Mesenchymal stem cell (in vitro differentiated cells and primary cell): ENCODE measurements around the gene GPR152.

Experiments used
- DNase-seq: peaks from one replicate; pipeline ENCODE4 v3.0.0-alpha.2; 2013
- H2AFZ ChIP-seq: one replicate; pipeline ENCODE4 v1.6.1; 2013; ENCODE audit warnings: low read depth, mild to moderate bottlenecking, control low read depth, inconsistent platforms, low read length, moderate library complexity
- H2AK5ac ChIP-seq: 2 replicates; pipeline ENCODE4 v1.6.1; 2013; ENCODE audit warnings: low read length, moderate library complexity, mild to moderate bottlenecking, inconsistent platforms; ENCODE audit not compliant: severe bottlenecking
- H2BK120ac ChIP-seq: one replicate; pipeline ENCODE4 v1.6.1; 2013; ENCODE audit warnings: low read depth, mild to moderate bottlenecking, inconsistent platforms, low read length, moderate library complexity
- H2BK12ac ChIP-seq, 2 experiments: one replicate each; pipeline ENCODE4 v1.6.1; 2013; ENCODE audit warnings: inconsistent platforms in 2 of 2, low read length in 2 of 2, mild to moderate bottlenecking in 2 of 2, moderate library complexity in 2 of 2, control low read depth in 1 of 2
- H2BK15ac ChIP-seq: one replicate; pipeline ENCODE4 v1.6.1; 2013; ENCODE audit warnings: mild to moderate bottlenecking, low read depth, inconsistent platforms; ENCODE audit not compliant: poor library complexity, severe bottlenecking
- H2BK5ac ChIP-seq: 2 replicates; pipeline ENCODE4 v1.6.1; 2013; ENCODE audit warnings: low read depth, mild to moderate bottlenecking, low read length, control low read depth, inconsistent platforms; ENCODE audit not compliant: poor library complexity, severe bottlenecking
- H3K14ac ChIP-seq, 2 experiments: one replicate each; pipeline ENCODE4 v1.6.1; 2013; ENCODE audit warnings: inconsistent platforms in 2 of 2, low read length in 2 of 2, control low read depth in 1 of 2, mild to moderate bottlenecking in 1 of 2, moderate library complexity in 1 of 2
- H3K18ac ChIP-seq, 2 experiments: one replicate each; pipeline ENCODE4 v1.6.1; 2013; ENCODE audit warnings: inconsistent platforms in 2 of 2, low read length in 2 of 2, control low read depth in 1 of 2, low read depth in 1 of 2, mild to moderate bottlenecking in 1 of 2
- H3K23ac ChIP-seq, 2 experiments: one replicate each; pipeline ENCODE4 v1.6.1; 2013; ENCODE audit warnings: inconsistent platforms in 2 of 2, low read length in 2 of 2, mild to moderate bottlenecking in 2 of 2, moderate library complexity in 2 of 2, control low read depth in 1 of 2
- H3K27ac ChIP-seq: 2 replicates; pipeline ENCODE4 v1.5.1; 2013; ENCODE audit warnings: mild to moderate bottlenecking, moderate library complexity, low read length, control low read depth, inconsistent platforms; ENCODE audit not compliant: poor library complexity, severe bottlenecking
- H3K27me3 ChIP-seq, 2 experiments: 2 replicates each; pipeline versions ENCODE4 v1.6.1 to v1.7.0; 2013; ENCODE audit warnings: low read length in 2 of 2, mild to moderate bottlenecking in 2 of 2, moderate library complexity in 2 of 2, control low read depth in 1 of 2, inconsistent platforms in 1 of 2; ENCODE audit not compliant: control insufficient read depth in 1 of 2, insufficient read depth in 1 of 2
- H3K36me3 ChIP-seq, 2 experiments: 2 replicates each; pipeline versions ENCODE4 v1.6.1 to v1.7.0; 2013; ENCODE audit warnings: low read length in 2 of 2, control low read depth in 1 of 2, inconsistent platforms in 1 of 2, low read depth in 1 of 2, mild to moderate bottlenecking in 1 of 2; ENCODE audit not compliant: insufficient read depth in 2 of 2, control insufficient read depth in 1 of 2
- H3K4ac ChIP-seq, 2 experiments: one replicate each; pipeline ENCODE4 v1.6.1; 2013; ENCODE audit warnings: inconsistent platforms in 2 of 2, low read length in 2 of 2, mild to moderate bottlenecking in 2 of 2, moderate library complexity in 2 of 2, control low read depth in 1 of 2, low read depth in 1 of 2
- H3K4me1 ChIP-seq: 2 replicates; pipeline ENCODE4 v1.6.1; 2013; ENCODE audit warnings: low read depth, low read length, control low read depth; ENCODE audit not compliant: control insufficient read depth, insufficient read depth
- H3K4me2 ChIP-seq: 2 replicates; pipeline ENCODE4 v1.6.1; 2013; ENCODE audit warnings: low read length, mild to moderate bottlenecking, inconsistent platforms; ENCODE audit not compliant: poor library complexity, severe bottlenecking
- H3K4me3 ChIP-seq, 2 experiments: 2 replicates each; pipeline versions ENCODE4 v1.5.1 to v1.7.0; 2013; ENCODE audit warnings: low read length in 2 of 2, mild to moderate bottlenecking in 2 of 2, control low read depth in 1 of 2, low read depth in 1 of 2; ENCODE audit not compliant: insufficient read depth in 1 of 2
- H3K79me1 ChIP-seq: replicated peaks from 2 replicates; pipeline ENCODE4 v1.6.1; 2013; ENCODE audit warnings: mild to moderate bottlenecking, control low read depth, low read length, inconsistent platforms; ENCODE audit not compliant: poor library complexity, severe bottlenecking
- H3K9ac ChIP-seq: 2 replicates; pipeline ENCODE4 v1.7.0; 2013; ENCODE audit warnings: mild to moderate bottlenecking, low read length, moderate library complexity
- H3K9me3 ChIP-seq: 2 replicates; pipeline ENCODE4 v1.7.0; 2013; ENCODE audit warnings: mild to moderate bottlenecking, low read length; ENCODE audit not compliant: control insufficient read depth
- H4K8ac ChIP-seq: one replicate; pipeline ENCODE4 v1.6.1; 2013; ENCODE audit warnings: inconsistent platforms, mild to moderate bottlenecking, low read length, moderate library complexity
- H4K91ac ChIP-seq: one replicate; pipeline ENCODE4 v1.6.1; 2013; ENCODE audit warnings: mild to moderate bottlenecking, low read length, inconsistent platforms
- WGBS: methylation state at CpG from one replicate; pipeline ENCODE4 v1.1.7; 2013; ENCODE audit warnings: mixed read lengths; 5-methylcytosine and 5-hydroxymethylcytosine counted together

The GPR152 gene

DNA sequence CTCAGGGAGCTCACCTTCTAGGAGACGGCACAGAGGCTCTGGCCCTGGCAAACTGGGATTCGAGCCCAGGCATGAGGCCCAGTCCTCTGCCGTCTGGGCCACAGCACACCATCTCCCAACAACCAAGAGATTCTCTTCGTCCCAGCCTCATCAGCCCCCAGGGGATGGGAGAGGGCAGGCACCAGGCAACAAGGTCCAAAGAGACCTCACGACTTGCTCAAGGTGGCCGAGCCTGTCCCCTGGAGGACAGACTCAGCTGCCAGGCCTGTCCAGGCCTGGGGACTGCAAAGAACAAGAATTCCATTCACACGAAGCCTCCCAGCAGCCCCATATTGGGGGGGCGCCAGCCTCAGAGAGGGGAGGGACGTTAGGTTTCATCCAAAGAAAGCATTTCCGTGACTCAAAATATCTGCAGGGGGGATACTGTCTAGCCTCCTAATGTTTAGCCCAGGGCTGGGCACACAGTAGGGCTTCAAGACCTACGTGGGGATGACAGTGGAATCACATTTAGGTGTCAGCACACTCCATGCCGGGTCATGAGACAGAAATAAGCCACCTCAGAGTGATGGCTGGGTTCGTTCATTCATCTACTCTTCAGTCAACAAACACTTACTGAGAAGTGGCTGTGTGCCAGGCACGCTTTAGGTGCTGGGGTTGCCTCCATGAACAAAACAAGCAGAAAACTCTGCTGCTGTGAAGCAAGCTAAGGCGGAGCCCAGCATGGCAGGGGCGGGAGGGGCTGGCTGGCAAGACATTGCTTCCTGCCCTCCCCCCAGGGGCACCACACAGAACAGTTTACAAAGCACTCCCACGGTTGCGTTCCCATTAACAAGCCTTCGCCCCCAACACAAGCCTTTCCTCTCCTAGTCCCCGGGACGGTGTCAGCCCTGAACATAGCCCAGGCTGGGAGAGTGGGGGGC lies 35.9 kb downstream of the GPR152 start:
- Histone ChIP-seq H3K4me3 (no peak overlapping the region), H2AK5ac (no peak overlapping the region)

DNA sequence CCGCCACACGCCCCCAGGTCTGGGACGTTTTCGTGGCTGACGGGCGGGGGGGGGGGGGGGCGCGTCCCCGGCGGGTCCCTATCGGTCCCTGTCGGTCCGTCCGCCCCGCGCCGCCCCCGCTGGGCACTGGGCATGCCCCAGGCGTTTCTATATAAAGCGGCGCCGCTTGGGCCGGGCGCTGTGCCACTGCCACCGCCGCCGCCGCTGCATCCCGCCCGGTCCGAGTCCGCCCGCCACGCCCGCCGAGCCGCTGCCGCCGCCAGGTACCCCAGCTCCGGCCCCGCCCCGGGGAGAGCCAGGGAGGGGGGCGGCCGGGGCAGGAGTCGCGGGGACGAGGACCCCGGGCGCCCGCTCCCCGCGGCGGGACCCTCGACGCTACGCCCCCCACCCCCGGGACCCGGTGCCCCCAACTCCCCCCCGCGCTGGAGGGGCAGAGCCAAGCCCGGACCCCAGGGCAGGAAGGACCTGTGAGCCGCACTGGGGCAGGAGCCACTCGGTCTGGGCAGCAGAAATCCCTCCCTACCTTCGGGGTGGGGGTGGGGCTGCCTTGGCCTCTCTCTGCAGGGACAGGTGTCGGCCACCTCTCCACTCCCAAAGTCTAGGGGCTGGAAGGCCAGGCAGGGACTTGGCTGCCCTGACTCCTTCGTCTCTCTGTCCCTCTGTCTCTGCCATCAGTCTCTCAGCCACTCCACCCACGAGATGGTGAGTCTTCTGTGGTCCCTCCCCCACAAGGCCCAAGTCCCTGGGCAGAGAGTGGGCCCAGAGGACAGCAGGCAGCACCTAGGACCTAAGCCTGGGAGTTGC lies 36.8 kb downstream of the GPR152 start, which contains the start of gene CARNS1:
Gene CARNS1 (plus strand): TSS at position 178 of the 804 bp plus-strand sequence. CDS start 522 bp downstream, at position 700.
- no peak within 1 kb of the TSS for H2BK15ac ChIP-seq
- no peak within 1 kb of the TSS for H3K14ac ChIP-seq
- no peaks in the 10 kb centered on the region for H3K9me3 ChIP-seq
- no peak within 1 kb of the TSS for H2BK5ac ChIP-seq
- H2BK120ac ChIP-seq, result no peak within 1 kb of the TSS
- peaks cover 32 to 54% of the 10 kb centered on the region in 2 experiments for H3K27me3 ChIP-seq
- H4K91ac ChIP-seq, result no peak within 1 kb of the TSS
- peaks cover 8% of the 10 kb centered on the region for H3K79me1 ChIP-seq
- no peak within 1 kb of the TSS for H3K9ac ChIP-seq
- H3K18ac ChIP-seq, result no peak within 1 kb of the TSS
- no peak within 1 kb of the TSS for H2BK12ac ChIP-seq
- peaks cover 48% of the 10 kb centered on the region for H3K4me1 ChIP-seq
- H2AK5ac ChIP-seq, result no peak within 1 kb of the TSS
- peak within 1 kb of the TSS in 1 of 2 experiments; percentile 35 for H3K4me3 ChIP-seq
- no peak within 1 kb of the TSS for H2AFZ ChIP-seq
- DNase-seq, result no peak
- H3K4ac ChIP-seq, result no peak within 1 kb of the TSS
- H3K23ac ChIP-seq, result no peak within 1 kb of the TSS
- H3K4me2 ChIP-seq, result peak within 1 kb of the TSS; percentile 48
- peaks cover 0 to 4% of the 10 kb centered on the region in 2 experiments for H3K36me3 ChIP-seq
- WGBS, result 13% methylated on average over 50 of the region's 67 CpGs
- H3K27ac ChIP-seq, result no peak within 1 kb of the TSS
- no peak within 1 kb of the TSS for H4K8ac ChIP-seq

More for the DNA sequence above, 35.9 kb downstream of the GPR152 start:
- Histone ChIP-seq H2BK12ac (no peak overlapping the region), H3K4me2 (no peak overlapping the region), H2BK15ac (no peak overlapping the region), H3K4me1 (peaks cover 53% of the 10 kb centered on the region), H2BK5ac (no peak overlapping the region), H3K4ac (no peak overlapping the region), H4K91ac (no peak overlapping the region), H4K8ac (no peak overlapping the region), H3K9me3 (no peaks in the 10 kb centered on the region), H3K9ac (no peak overlapping the region), H3K79me1 (peaks cover 8% of the 10 kb centered on the region), H3K36me3 (peaks cover 0 to 4% of the 10 kb centered on the region in 2 experiments), H3K27ac (no peak overlapping the region), H2AFZ (no peak overlapping the region), H3K27me3 (peaks cover 22 to 44% of the 10 kb centered on the region in 2 experiments), H2BK120ac (no peak overlapping the region), H3K14ac (no peak overlapping the region), H3K18ac (no peak overlapping the region), H3K23ac (no peak overlapping the region)
- no peak for DNase-seq
- WGBS, result 78% methylated on average over 21 of the region's 21 CpGs

GRCh38 chr11:67413266-67413849 lies 39.2 kb downstream of the GPR152 start:
- Histone ChIP-seq H4K91ac (no peak overlapping the region), H2AK5ac (no peak overlapping the region), H3K4ac (no peak overlapping the region), H2BK12ac (no peak overlapping the region), H3K4me3 (no peak overlapping the region), H4K8ac (no peak overlapping the region), H2AFZ (no peak overlapping the region), H3K36me3 (no peaks in the 10 kb centered on the region), H3K18ac (no peak overlapping the region), H3K27ac (no peak overlapping the region), H2BK5ac (no peak overlapping the region), H3K4me1 (peaks cover 25% of the 10 kb centered on the region), H2BK120ac (no peak overlapping the region), H3K27me3 (peaks cover 43 to 77% of the 10 kb centered on the region in 2 experiments), H3K14ac (no peak overlapping the region), H3K79me1 (no peaks in the 10 kb centered on the region), H3K9me3 (no peaks in the 10 kb centered on the region), H3K4me2 (no peak overlapping the region), H2BK15ac (no peak overlapping the region), H3K9ac (no peak overlapping the region), H3K23ac (no peak overlapping the region)
- DNase-seq, result peak; percentile 9
- 74% methylated on average over 1 of the region's 2 CpGs for WGBS
